Vagina (tissue), 2 donors: ENCODE measurements around the gene MCRS1. TPM values are rescaled to one million over a fixed set of nuclear protein-coding genes. Genes with fewer than 3 reads are reported as not detected.

Experiments
- DNase-seq, 2 donors: peaks; one replicate each; pipeline ENCODE4 v3.0.0-alpha.2; 2017; ENCODE audit errors: extremely low spot score in 2 of 2
- H3K27ac ChIP-seq: fragments of 200-600 bp; sonication (generic); one replicate; pipeline ENCODE4 v1.5.1; 2019
- H3K27me3 ChIP-seq: fragments of 200-600 bp; sonication (generic); one replicate; pipeline ENCODE4 v1.5.1; 2019
- H3K36me3 ChIP-seq, 2 donors: fragments of 200-600 bp; sonication (generic); one replicate each; pipeline ENCODE4 v1.5.1; 2017 to 2019
- H3K4me1 ChIP-seq: fragments of 200-600 bp; sonication (generic); one replicate; pipeline ENCODE4 v1.5.1; 2019
- H3K4me3 ChIP-seq, 2 donors: fragments of 200-600 bp; sonication (generic); 1 replicate in 1 of 2; 2 replicates in 1 of 2; pipeline ENCODE4 v1.5.1; 2016 to 2019
- H3K9me3 ChIP-seq: fragments of 200-600 bp; sonication (generic); one replicate; pipeline ENCODE4 v1.5.1; 2019
- POLR2A ChIP-seq, 2 donors: fragments of 450-650 bp; IDR thresholded peaks; one replicate each; pipeline ENCODE4 v1.6.1; 2017; ENCODE audit warnings: antibody characterized with exemption in 2 of 2, mild to moderate bottlenecking in 2 of 2, moderate library complexity in 2 of 2
- POLR2AphosphoS5 ChIP-seq, 2 donors: sonication (generic); formaldehyde crosslinking; IDR thresholded peaks; one replicate each; pipeline ENCODE4 v1.9.0; 2017; ENCODE audit warnings: antibody characterized with exemption in 2 of 2, mild to moderate bottlenecking in 2 of 2, low read depth in 1 of 2; ENCODE audit not compliant: insufficient read depth in 1 of 2
- intact Hi-C: fragments of 100-400 bp; cut with DNase I; formaldehyde crosslinking; loops from one replicate; pipeline ENCODE4 v1.15.1; 2023
- total RNA-seq: library from RNA; depleted of rRNA; stranded (reverse); fragments of >200 nt; gene quantifications from one replicate; pipeline ENCODE4 v1.2.3, GENCODE V29; 2016
- TF ChIP-seq, protein P1 (sequence below), 3 experiments: fragments of 450-650 bp in 2 of 3; fragments of 200-600 bp in 1 of 3; sonication (generic) in 1 of 3; IDR thresholded peaks; one replicate each; pipeline ENCODE4 v1.5.1; 2017 to 2019; ENCODE audit warnings: antibody characterized with exemption in 3 of 3, mild to moderate bottlenecking in 2 of 3, moderate library complexity in 2 of 3

The MCRS1 gene
- total RNA-seq, 1 donor from 2014 or later: 40.8 TPM

DNA sequence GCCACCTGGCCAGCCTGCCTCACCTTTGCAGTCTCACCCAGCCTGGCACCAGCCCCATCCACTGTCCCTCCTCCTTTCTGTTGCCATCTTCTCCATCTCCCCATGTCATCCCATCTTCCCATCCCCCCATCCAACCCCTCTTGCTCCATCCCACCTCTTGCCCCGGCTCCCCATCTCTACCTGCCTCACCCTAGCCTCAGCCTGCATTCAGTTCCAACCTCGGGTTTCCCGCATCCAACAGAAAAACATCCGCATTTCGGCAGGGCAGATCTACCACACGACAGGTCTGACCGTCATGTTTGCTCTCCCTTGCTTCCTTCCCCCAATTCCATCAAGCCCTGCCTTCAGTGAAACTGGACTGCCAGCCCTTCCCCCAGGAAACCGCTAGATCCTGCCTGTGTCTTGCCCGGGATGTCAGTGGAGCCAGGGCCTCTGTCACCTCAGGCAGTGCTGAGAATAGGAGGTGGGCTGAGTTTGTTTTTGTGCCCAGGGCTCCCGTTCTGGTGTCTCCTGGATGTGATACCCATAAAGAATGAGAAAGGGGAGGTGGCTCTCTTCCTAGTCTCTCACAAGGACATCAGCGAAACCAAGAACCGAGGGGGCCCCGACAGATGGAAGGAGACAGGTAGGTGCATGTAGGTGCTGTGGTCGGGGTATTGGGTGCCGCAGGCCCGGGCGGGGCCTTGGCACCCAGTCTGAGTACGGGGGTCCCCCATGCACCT is 26.6 kb downstream of the MCRS1 start:
- Histone ChIP-seq H3K4me3 (no peak overlapping the region), H3K27me3 (peaks cover 4% of the 10 kb centered on the region), H3K4me1 (peaks cover 15% of the 10 kb centered on the region), H3K9me3 (no peaks in the 10 kb centered on the region), H3K36me3 (no peaks in the 10 kb centered on the region), H3K27ac (no peak overlapping the region)
- intact Hi-C loops: no loop called here
- TF ChIP-seq, protein P1, sequence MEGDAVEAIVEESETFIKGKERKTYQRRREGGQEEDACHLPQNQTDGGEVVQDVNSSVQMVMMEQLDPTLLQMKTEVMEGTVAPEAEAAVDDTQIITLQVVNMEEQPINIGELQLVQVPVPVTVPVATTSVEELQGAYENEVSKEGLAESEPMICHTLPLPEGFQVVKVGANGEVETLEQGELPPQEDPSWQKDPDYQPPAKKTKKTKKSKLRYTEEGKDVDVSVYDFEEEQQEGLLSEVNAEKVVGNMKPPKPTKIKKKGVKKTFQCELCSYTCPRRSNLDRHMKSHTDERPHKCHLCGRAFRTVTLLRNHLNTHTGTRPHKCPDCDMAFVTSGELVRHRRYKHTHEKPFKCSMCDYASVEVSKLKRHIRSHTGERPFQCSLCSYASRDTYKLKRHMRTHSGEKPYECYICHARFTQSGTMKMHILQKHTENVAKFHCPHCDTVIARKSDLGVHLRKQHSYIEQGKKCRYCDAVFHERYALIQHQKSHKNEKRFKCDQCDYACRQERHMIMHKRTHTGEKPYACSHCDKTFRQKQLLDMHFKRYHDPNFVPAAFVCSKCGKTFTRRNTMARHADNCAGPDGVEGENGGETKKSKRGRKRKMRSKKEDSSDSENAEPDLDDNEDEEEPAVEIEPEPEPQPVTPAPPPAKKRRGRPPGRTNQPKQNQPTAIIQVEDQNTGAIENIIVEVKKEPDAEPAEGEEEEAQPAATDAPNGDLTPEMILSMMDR (IDR thresholded peaks at IDR 0.05): no peak
- TF ChIP-seq POLR2A (IDR thresholded peaks at IDR 0.05): no peak
- no peak for TF ChIP-seq POLR2AphosphoS5 (IDR thresholded peaks at IDR 0.05; ENCODE audit: insufficient read depth in 1 of 2, low read depth in 1 of 2)
- DNase-seq: no peak

DNA sequence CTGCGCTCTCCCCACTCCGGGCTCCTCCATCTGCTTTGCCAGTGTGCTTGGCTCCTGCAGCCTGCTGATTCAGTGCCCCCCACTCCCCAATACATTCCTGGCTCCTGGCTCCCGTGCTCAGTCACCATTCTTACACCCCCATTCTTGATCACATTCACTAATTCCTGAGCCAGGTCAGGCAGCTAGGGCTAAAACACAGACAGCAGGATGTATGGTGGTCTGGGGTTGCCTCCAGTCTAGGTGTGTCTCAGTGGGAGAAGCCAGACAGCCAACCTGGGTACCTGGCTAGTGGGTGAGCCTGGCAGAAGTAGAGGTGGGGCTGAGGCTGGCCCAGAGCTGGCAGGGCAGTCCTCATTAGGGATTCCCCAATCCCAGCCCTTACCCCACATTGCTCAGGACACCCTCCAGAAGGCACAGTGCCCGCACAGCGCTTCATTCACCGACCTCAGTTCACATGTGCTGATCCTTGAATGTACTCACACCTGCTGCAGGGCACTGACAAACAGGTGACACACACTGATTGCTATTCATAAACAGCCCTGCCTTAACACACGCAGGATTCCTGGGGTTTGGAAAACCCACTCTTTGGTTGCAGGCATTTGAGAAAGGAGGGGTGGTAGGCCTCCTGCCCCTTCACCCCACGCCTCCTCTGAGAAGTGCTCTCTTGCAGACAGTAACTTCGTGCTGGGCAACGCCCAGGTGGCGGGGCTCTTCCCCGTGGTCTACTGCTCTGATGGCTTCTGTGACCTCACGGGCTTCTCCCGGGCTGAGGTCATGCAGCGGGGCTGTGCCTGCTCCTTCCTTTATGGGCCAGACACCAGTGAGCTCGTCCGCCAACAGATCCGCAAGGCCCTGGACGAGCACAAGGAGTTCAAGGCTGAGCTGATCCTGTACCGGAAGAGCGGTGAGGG is 27.5 kb downstream of the MCRS1 start:
- H3K4me3 ChIP-seq: no peak overlapping the region
- DNase-seq: no peak
- intact Hi-C loops: no loop called here
- H3K36me3 ChIP-seq: no peaks in the 10 kb centered on the region
- H3K4me1 ChIP-seq: peaks cover 15% of the 10 kb centered on the region
- H3K27ac ChIP-seq: no peak overlapping the region
- H3K27me3 ChIP-seq: peaks cover 4% of the 10 kb centered on the region
- TF ChIP-seq POLR2AphosphoS5 (IDR thresholded peaks at IDR 0.05; ENCODE audit: insufficient read depth in 1 of 2, low read depth in 1 of 2): no peak
- TF ChIP-seq, protein P1 (IDR thresholded peaks at IDR 0.05): no peak
- TF ChIP-seq POLR2A (IDR thresholded peaks at IDR 0.05): no peak
- no peaks in the 10 kb centered on the region for H3K9me3 ChIP-seq

DNA sequence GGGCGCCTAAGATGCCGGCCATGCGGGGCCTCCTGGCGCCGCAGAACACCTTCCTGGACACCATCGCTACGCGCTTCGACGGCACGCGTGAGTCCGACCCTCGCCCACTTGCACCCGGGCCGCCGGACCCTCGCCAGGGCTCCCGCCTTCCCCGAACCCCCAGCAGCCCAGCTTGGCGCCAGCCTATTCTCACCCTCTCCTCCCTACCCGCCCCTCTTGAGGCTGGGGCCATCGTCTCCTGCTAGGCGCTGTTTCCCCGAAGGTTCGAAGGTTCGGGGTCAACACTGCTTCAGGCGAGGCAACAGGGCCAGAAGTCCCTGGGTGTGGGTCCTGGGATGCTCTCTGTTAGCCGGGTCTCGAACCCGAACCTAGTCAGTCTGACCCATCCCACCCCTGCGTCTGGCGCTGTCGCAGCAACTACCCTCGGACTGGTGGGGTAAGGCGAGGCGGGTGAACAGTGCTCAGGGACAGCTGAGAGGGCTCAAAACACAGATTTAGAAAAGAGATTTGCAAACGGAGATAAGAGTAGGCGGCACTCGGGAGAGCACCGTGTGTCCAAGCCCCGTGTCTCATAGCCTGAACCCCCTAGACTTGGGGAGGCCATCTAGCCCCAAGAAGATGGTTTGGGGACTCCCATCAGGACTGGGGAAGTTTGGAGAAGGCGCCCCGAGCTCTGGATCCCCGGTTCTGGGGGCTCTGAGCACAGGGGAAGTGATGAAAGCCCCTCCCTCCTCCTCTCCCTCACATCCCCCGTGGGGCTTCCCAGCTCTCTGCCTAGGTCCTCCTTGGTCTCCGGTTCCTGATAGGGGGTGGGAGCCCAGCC is 28.3 kb downstream of the MCRS1 start:
- Histone ChIP-seq H3K9me3 (no peaks in the 10 kb centered on the region), H3K27me3 (peaks cover 4% of the 10 kb centered on the region), H3K36me3 (no peaks in the 10 kb centered on the region), H3K27ac (no peak overlapping the region), H3K4me1 (peaks cover 15% of the 10 kb centered on the region), H3K4me3 (peak overlapping the region; percentile 48 to 57)
- intact Hi-C loops: no loop called here
- TF ChIP-seq, protein P1 (IDR thresholded peaks at IDR 0.05): no peak
- TF ChIP-seq POLR2A (IDR thresholded peaks at IDR 0.05) (no peak), POLR2AphosphoS5 (IDR thresholded peaks at IDR 0.05; ENCODE audit: insufficient read depth in 1 of 2, low read depth in 1 of 2) (no peak)
- no peak for DNase-seq

DNA sequence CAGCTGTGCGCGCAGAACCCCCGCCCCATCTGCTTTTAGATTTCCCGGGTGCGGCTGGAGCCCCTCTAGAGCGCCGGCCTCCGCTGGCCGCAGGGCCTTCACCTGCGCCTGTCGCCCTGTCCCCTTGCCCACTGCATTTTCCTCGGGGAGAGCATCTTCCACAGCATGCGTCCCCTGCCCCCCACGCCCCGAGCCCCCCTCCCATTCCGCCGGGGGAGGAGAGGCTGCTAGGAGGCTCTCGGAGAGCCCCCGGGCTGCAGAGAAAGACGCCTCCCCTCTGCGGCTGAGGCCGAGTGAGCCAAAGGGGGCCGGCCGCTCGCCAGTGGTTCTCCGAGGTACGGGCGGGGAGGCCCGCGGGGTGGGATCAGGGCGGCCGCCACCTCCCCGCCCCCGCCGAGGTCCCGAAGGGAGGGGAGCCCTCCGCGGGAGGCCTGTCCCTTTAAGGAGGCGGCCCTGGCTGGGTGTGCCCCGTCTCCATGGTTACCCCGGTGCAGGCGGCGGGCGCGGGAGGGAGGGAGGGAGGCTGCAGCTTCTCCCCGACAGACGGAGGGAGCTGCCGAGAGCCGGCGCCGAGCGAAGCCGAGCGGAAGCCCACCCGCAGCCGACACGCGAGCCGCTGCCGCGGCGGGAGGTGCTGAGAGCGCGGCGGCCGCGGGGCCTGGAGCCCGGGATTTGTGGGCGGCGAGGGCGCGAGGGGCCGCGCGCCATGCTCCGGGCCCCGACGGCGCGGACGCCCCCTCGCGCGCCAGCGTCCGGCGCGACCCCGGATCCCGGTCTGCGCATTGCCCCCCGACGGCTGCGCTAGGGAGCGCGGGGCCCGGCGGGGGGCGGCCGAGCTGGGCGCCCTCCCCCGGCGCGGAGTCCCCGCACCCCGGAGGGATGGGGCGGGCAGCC is 29.2 kb downstream of the MCRS1 start, which contains the start of gene KCNH3:
KCNH3 (plus strand) TSS at position 521 of the 894 bp plus-strand sequence. CDS start 387 bp downstream, outside the sequence.
- Histone ChIP-seq H3K9me3 (no peaks in the 10 kb centered on the region), H3K4me3 (peak within 1 kb of the TSS; percentile 48 to 57), H3K27me3 (peaks cover 4% of the 10 kb centered on the region), H3K27ac (no peak within 1 kb of the TSS), H3K4me1 (peaks cover 15% of the 10 kb centered on the region), H3K36me3 (no peaks in the 10 kb centered on the region)
- no peak for DNase-seq
- intact Hi-C loops: no loop called here
- TF ChIP-seq POLR2A (IDR thresholded peaks at IDR 0.05): no peak
- no peak for TF ChIP-seq POLR2AphosphoS5 (IDR thresholded peaks at IDR 0.05; ENCODE audit: insufficient read depth in 1 of 2, low read depth in 1 of 2)
- TF ChIP-seq, protein P1 (IDR thresholded peaks at IDR 0.05): no peak
